Measurements from ENCODE around the gene TCP11.

Gene TCP11

GRCh38 chr6:35141007-35141655 lies at the start of gene TCP11:
Gene TCP11, minus strand, starts transcription at chr6:35141339. Its CDS starts 469 bp downstream, at chr6:35140870.
- Mint-ChIP-seq H3K4me1 (ENCODE audit: low read depth) (peaks cover 38% of the 10 kb centered on the region), H3K27ac (peak within 1 kb of the TSS; percentile 75), H3K9me3 (no peaks in the 10 kb centered on the region), H3K27me3 (peaks cover 12% of the 10 kb centered on the region), H3K4me3 (peak within 1 kb of the TSS; percentile 56), H3K36me3 (ENCODE audit: low read depth) (no peaks in the 10 kb centered on the region)
- intact Hi-C loops (cut with micrococcal nuclease), result loop anchor here (10.0 kb wide), 1 partner anchor 64 kb away; no protein-coding TSS in a partner anchor

- peaks cover 17% of the 10 kb centered on the region for H3K27me3 Mint-ChIP-seq
- H3K36me3 Mint-ChIP-seq (ENCODE audit: low read depth), result no peaks in the 10 kb centered on the region
- H3K4me3 Mint-ChIP-seq, result no peak overlapping the region
- H3K27ac Mint-ChIP-seq, result no peak overlapping the region
- no peaks in the 10 kb centered on the region for H3K9me3 Mint-ChIP-seq
- intact Hi-C loops (cut with micrococcal nuclease), result no loop called here
- H3K4me1 Mint-ChIP-seq (ENCODE audit: low read depth), result no peaks in the 10 kb centered on the region
Measured at GRCh38 chr6:35190306-35190705, 49.2 kb upstream of the TCP11 start.

- Mint-ChIP-seq H3K36me3 (ENCODE audit: low read depth) (no peaks in the 10 kb centered on the region), H3K27me3 (peaks cover 11% of the 10 kb centered on the region), H3K4me1 (ENCODE audit: low read depth) (no peaks in the 10 kb centered on the region), H3K4me3 (no peak overlapping the region), H3K9me3 (no peaks in the 10 kb centered on the region), H3K27ac (no peak overlapping the region)
- intact Hi-C loops (cut with micrococcal nuclease), result no loop called here
Measured at GRCh38 chr6:35188886-35189285, 47.7 kb upstream of the TCP11 start.

- no peaks in the 10 kb centered on the region for H3K4me1 Mint-ChIP-seq (ENCODE audit: low read depth)
- intact Hi-C loops (cut with micrococcal nuclease), result no loop called here
- H3K27me3 Mint-ChIP-seq, result peaks cover 20% of the 10 kb centered on the region
- no peak overlapping the region for H3K27ac Mint-ChIP-seq
- no peaks in the 10 kb centered on the region for H3K36me3 Mint-ChIP-seq (ENCODE audit: low read depth)
- H3K9me3 Mint-ChIP-seq, result no peaks in the 10 kb centered on the region
- no peak overlapping the region for H3K4me3 Mint-ChIP-seq
Measured at GRCh38 chr6:35186571-35186970, 45.4 kb upstream of the TCP11 start.

- no peak overlapping the region for H3K4me3 Mint-ChIP-seq
- H3K27ac Mint-ChIP-seq, result no peak overlapping the region
- H3K4me1 Mint-ChIP-seq (ENCODE audit: low read depth), result no peaks in the 10 kb centered on the region
- H3K27me3 Mint-ChIP-seq, result peaks cover 20% of the 10 kb centered on the region
- H3K36me3 Mint-ChIP-seq (ENCODE audit: low read depth), result no peaks in the 10 kb centered on the region
- intact Hi-C loops (cut with micrococcal nuclease), result no loop called here
- no peaks in the 10 kb centered on the region for H3K9me3 Mint-ChIP-seq
Measured at GRCh38 chr6:35185971-35186370, 44.8 kb upstream of the TCP11 start.

- Mint-ChIP-seq H3K9me3 (no peaks in the 10 kb centered on the region), H3K27me3 (peaks cover 17% of the 10 kb centered on the region), H3K4me3 (no peak overlapping the region), H3K4me1 (ENCODE audit: low read depth) (no peaks in the 10 kb centered on the region), H3K27ac (no peak overlapping the region), H3K36me3 (ENCODE audit: low read depth) (no peaks in the 10 kb centered on the region)
- intact Hi-C loops (cut with micrococcal nuclease), result no loop called here
Measured at GRCh38 chr6:35185302-35185681, 44.2 kb upstream of the TCP11 start.

- no peaks in the 10 kb centered on the region for H3K9me3 Mint-ChIP-seq
- no peak overlapping the region for H3K27ac Mint-ChIP-seq
- no peaks in the 10 kb centered on the region for H3K4me1 Mint-ChIP-seq (ENCODE audit: low read depth)
- peaks cover 17% of the 10 kb centered on the region for H3K27me3 Mint-ChIP-seq
- H3K36me3 Mint-ChIP-seq (ENCODE audit: low read depth), result no peaks in the 10 kb centered on the region
- H3K4me3 Mint-ChIP-seq, result no peak overlapping the region
- intact Hi-C loops (cut with micrococcal nuclease), result no loop called here
Measured at GRCh38 chr6:35184580-35185301, 43.6 kb upstream of the TCP11 start.

GRCh38 chr6:35183935-35184334 lies 42.8 kb upstream of the TCP11 start:
- H3K9me3 Mint-ChIP-seq, result no peaks in the 10 kb centered on the region
- H3K27me3 Mint-ChIP-seq, result peaks cover 17% of the 10 kb centered on the region
- H3K27ac Mint-ChIP-seq, result no peak overlapping the region
- intact Hi-C loops (cut with micrococcal nuclease), result no loop called here
- H3K4me3 Mint-ChIP-seq, result no peak overlapping the region
- no peaks in the 10 kb centered on the region for H3K4me1 Mint-ChIP-seq (ENCODE audit: low read depth)
- no peaks in the 10 kb centered on the region for H3K36me3 Mint-ChIP-seq (ENCODE audit: low read depth)

GRCh38 chr6:35183281-35183680 lies 42.1 kb upstream of the TCP11 start:
- Mint-ChIP-seq H3K4me1 (ENCODE audit: low read depth) (no peaks in the 10 kb centered on the region), H3K27me3 (peaks cover 17% of the 10 kb centered on the region), H3K4me3 (no peak overlapping the region), H3K9me3 (no peaks in the 10 kb centered on the region), H3K36me3 (ENCODE audit: low read depth) (no peaks in the 10 kb centered on the region), H3K27ac (no peak overlapping the region)
- intact Hi-C loops (cut with micrococcal nuclease), result no loop called here

GRCh38 chr6:35181933-35182612 lies 40.9 kb upstream of the TCP11 start:
- Mint-ChIP-seq H3K9me3 (peaks cover 5% of the 10 kb centered on the region), H3K27me3 (peaks cover 16% of the 10 kb centered on the region), H3K36me3 (ENCODE audit: low read depth) (no peaks in the 10 kb centered on the region), H3K27ac (no peak overlapping the region), H3K4me3 (no peak overlapping the region), H3K4me1 (ENCODE audit: low read depth) (no peaks in the 10 kb centered on the region)
- intact Hi-C loops (cut with micrococcal nuclease), result no loop called here

GRCh38 chr6:35181308-35181932 lies 40.3 kb upstream of the TCP11 start:
- Mint-ChIP-seq H3K9me3 (peaks cover 7% of the 10 kb centered on the region), H3K4me3 (no peak overlapping the region), H3K27ac (no peak overlapping the region), H3K4me1 (ENCODE audit: low read depth) (no peaks in the 10 kb centered on the region), H3K36me3 (ENCODE audit: low read depth) (no peaks in the 10 kb centered on the region), H3K27me3 (peaks cover 16% of the 10 kb centered on the region)
- intact Hi-C loops (cut with micrococcal nuclease), result no loop called here

- Mint-ChIP-seq H3K4me3 (no peak overlapping the region), H3K4me1 (ENCODE audit: low read depth) (no peaks in the 10 kb centered on the region), H3K27ac (no peak overlapping the region), H3K9me3 (peaks cover 7% of the 10 kb centered on the region), H3K27me3 (peaks cover 15% of the 10 kb centered on the region), H3K36me3 (ENCODE audit: low read depth) (no peaks in the 10 kb centered on the region)
- intact Hi-C loops (cut with micrococcal nuclease), result no loop called here
Measured at GRCh38 chr6:35179901-35180535, 38.9 kb upstream of the TCP11 start.

- peaks cover 7% of the 10 kb centered on the region for H3K9me3 Mint-ChIP-seq
- intact Hi-C loops (cut with micrococcal nuclease), result no loop called here
- H3K27ac Mint-ChIP-seq, result no peak overlapping the region
- no peak overlapping the region for H3K4me3 Mint-ChIP-seq
- H3K36me3 Mint-ChIP-seq (ENCODE audit: low read depth), result no peaks in the 10 kb centered on the region
- peaks cover 15% of the 10 kb centered on the region for H3K27me3 Mint-ChIP-seq
- no peaks in the 10 kb centered on the region for H3K4me1 Mint-ChIP-seq (ENCODE audit: low read depth)
Measured at GRCh38 chr6:35178932-35179832, 38.0 kb upstream of the TCP11 start.

Data from dendritic cell treated with granulocyte-macrophage colony-stimulating factor and Interleukin-4, amounts not matched to agents 40 ng/mL and 50 ng/mL, for 4 days (primary cell).